Measurements from ENCODE around the gene KPNA1. TPM values are rescaled to one million over a fixed set of nuclear protein-coding genes. Genes with fewer than 3 reads are reported as not detected.

The KPNA1 gene
- total RNA-seq, 1 donor from 2014 or later = 46.0 TPM

DNA sequence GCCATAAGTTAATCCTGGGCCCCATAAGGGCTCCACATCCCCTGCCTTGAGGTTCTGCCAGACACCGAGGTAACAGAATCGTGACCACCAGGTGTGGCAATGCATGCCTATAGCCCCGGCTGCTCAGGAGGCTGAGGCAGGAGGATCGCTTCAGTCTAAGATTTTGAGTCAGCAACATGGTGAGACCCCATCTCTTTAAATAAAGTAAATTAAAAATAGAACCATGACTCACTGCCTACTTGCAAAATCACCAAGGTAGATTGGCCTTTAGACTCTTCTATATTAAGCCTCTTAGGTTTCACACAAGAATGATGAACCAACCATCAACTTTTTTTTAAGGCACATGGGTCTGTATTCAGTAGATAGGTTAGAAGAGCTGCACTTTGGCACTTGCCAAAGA, 108.5 kb downstream of the KPNA1 start:
- no peaks in the 10 kb centered on the region for H3K27me3 ChIP-seq (ENCODE audit: control insufficient read depth, insufficient read depth, low read length)
- TF ChIP-seq, protein P1, sequence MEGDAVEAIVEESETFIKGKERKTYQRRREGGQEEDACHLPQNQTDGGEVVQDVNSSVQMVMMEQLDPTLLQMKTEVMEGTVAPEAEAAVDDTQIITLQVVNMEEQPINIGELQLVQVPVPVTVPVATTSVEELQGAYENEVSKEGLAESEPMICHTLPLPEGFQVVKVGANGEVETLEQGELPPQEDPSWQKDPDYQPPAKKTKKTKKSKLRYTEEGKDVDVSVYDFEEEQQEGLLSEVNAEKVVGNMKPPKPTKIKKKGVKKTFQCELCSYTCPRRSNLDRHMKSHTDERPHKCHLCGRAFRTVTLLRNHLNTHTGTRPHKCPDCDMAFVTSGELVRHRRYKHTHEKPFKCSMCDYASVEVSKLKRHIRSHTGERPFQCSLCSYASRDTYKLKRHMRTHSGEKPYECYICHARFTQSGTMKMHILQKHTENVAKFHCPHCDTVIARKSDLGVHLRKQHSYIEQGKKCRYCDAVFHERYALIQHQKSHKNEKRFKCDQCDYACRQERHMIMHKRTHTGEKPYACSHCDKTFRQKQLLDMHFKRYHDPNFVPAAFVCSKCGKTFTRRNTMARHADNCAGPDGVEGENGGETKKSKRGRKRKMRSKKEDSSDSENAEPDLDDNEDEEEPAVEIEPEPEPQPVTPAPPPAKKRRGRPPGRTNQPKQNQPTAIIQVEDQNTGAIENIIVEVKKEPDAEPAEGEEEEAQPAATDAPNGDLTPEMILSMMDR (IDR thresholded peaks at IDR 0.05; ENCODE audit: insufficient read depth, low read length, poor library complexity, severe bottlenecking) = no peak
- peaks cover 1% of the 10 kb centered on the region for H3K36me3 ChIP-seq (ENCODE audit: control insufficient read depth, insufficient read depth, low read length)
- no peak for DNase-seq (ENCODE audit: low read depth)
- no peak overlapping the region for H3K4me3 ChIP-seq (ENCODE audit: low read depth, low read length)

DNA sequence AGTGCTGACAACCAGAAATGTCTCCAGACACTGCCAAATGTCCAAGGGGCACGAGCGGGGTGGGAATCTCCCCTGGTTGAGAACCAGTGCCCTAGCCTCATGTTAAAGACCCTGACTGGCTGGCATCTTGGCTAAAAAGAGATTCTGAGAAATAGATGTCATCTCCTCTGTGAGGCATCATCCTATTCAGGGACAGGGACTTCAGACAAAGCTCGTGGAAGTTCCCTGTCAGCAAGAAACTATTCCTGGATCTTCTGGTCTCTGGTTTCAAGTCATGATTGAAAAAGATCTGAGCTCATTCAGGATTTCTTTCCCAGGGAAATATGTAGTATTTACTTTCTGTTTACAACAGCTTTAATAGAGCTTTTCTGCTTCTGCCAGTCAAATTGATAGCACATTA, 109.7 kb downstream of the KPNA1 start:
- no peak overlapping the region for H3K4me3 ChIP-seq (ENCODE audit: low read depth, low read length)
- DNase-seq (ENCODE audit: low read depth) = no peak
- H3K27me3 ChIP-seq (ENCODE audit: control insufficient read depth, insufficient read depth, low read length) = no peaks in the 10 kb centered on the region
- H3K36me3 ChIP-seq (ENCODE audit: control insufficient read depth, insufficient read depth, low read length) = peaks cover 1% of the 10 kb centered on the region
- TF ChIP-seq, protein P1 (IDR thresholded peaks at IDR 0.05; ENCODE audit: insufficient read depth, low read length, poor library complexity, severe bottlenecking) = no peak

DNA sequence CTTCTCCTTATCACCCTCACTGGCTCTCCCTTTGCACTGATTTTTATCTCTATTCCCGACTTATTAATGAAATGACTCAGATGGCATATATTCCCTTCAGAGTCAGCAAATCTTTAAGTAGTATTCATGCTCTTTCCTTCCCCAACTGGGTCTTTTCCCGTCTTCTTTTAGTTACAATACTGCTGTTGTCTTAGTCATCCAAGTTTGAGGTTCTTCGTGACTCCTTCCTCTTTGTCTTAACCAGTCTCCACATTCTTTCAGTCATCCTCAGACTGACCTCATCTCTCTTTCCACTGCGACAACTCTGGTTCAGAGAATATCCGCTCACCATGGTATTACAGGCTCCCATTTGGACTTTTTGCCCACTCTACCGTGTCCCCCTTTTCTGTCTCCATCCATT, 111.2 kb downstream of the KPNA1 start:
- no peak overlapping the region for H3K4me3 ChIP-seq (ENCODE audit: low read depth, low read length)
- H3K36me3 ChIP-seq (ENCODE audit: control insufficient read depth, insufficient read depth, low read length) = no peaks in the 10 kb centered on the region
- no peak for DNase-seq (ENCODE audit: low read depth)
- TF ChIP-seq, protein P1 (IDR thresholded peaks at IDR 0.05; ENCODE audit: insufficient read depth, low read length, poor library complexity, severe bottlenecking) = no peak
- no peaks in the 10 kb centered on the region for H3K27me3 ChIP-seq (ENCODE audit: control insufficient read depth, insufficient read depth, low read length)

DNA sequence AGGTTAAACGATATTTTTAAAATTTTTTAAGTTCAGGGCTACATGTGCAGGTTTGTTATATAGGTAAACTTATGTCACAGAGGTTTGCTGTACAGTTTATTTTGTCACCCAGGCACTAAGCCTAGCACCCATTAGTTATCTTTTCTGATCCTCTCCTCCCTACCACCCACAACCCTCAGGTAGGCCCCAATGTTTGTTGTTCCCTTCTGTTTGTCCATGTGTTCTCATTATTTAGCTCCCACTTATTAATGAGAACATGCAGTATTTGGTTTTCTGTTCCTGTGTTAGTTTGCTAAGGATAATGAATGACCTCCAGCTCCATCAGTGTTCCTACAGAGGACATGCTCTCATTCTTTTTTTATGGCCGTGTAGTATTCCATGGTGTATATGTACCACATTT, 115.8 kb downstream of the KPNA1 start:
- Histone ChIP-seq H3K36me3 (ENCODE audit: control insufficient read depth, insufficient read depth, low read length) (no peaks in the 10 kb centered on the region), H3K27me3 (ENCODE audit: control insufficient read depth, insufficient read depth, low read length) (no peaks in the 10 kb centered on the region), H3K4me3 (ENCODE audit: low read depth, low read length) (no peak overlapping the region)
- TF ChIP-seq, protein P1 (IDR thresholded peaks at IDR 0.05; ENCODE audit: insufficient read depth, low read length, poor library complexity, severe bottlenecking) = no peak
- no peak for DNase-seq (ENCODE audit: low read depth)

DNA sequence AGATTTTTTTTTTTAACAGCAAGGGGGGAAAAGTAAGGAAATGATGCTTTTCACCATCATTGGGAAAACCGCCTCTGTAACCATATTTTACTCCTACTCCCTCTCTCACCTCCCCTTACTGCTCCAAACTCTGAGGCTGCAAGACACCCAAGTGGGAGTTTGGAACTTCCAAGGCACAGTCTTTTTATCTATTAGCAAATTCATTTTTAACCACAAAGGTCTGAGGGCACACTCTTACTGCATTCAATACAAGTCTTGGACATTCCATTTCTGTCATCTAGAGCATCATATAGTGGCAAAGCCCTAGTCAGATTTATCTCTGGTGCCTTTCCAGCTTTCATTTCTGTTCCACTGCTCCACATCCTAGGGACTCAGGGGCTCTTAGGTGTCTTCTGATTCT, 117.5 kb downstream of the KPNA1 start:
- Histone ChIP-seq H3K36me3 (ENCODE audit: control insufficient read depth, insufficient read depth, low read length) (no peaks in the 10 kb centered on the region), H3K27me3 (ENCODE audit: control insufficient read depth, insufficient read depth, low read length) (no peaks in the 10 kb centered on the region), H3K4me3 (ENCODE audit: low read depth, low read length) (no peak overlapping the region)
- no peak for DNase-seq (ENCODE audit: low read depth)
- TF ChIP-seq, protein P1 (IDR thresholded peaks at IDR 0.05; ENCODE audit: insufficient read depth, low read length, poor library complexity, severe bottlenecking) = no peak

DNA sequence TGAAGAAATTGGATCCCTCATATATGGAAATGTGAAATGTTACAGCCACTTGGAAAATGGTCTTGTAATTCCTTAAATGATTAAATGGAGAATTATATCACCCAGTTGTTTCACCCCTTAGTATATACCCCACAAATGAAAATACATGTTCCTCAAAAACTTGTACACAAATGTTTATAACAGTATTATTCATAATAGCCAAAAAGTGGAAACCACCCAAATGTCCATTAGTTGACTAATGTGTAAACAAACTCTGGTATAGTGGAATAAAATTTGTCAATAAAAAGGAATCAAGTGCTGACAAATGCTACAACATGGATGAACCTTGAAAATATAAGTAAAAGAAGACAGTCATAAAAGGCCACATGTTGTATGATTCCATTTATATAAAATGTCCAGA, 118.2 kb downstream of the KPNA1 start:
- no peak for DNase-seq (ENCODE audit: low read depth)
- H3K27me3 ChIP-seq (ENCODE audit: control insufficient read depth, insufficient read depth, low read length) = no peaks in the 10 kb centered on the region

More for the DNA sequence above, 118.2 kb downstream of the KPNA1 start:
- H3K36me3 ChIP-seq (ENCODE audit: control insufficient read depth, insufficient read depth, low read length) = no peaks in the 10 kb centered on the region
- H3K4me3 ChIP-seq (ENCODE audit: low read depth, low read length) = no peak overlapping the region
- TF ChIP-seq, protein P1 (IDR thresholded peaks at IDR 0.05; ENCODE audit: insufficient read depth, low read length, poor library complexity, severe bottlenecking) = no peak

Measured in kidney epithelial cell (primary cell).